Left ventricle myocardium superior (tissue), 1 donor: ENCODE data around the gene NRN1L. TPM values are rescaled to one million over a fixed set of nuclear protein-coding genes. Genes with fewer than 3 reads are reported as not detected.
A peak's percentile ranks its signal among the peaks of the same experiment; 100 is the strongest.
"Not testable (repeated sequence)": the region's sequence is repeated elsewhere in the genome, so short reads cannot be mapped to it uniquely, and the experiment has no call there.

Source experiments
- ATAC-seq: fragments of 200-7000 bp; cut with Tn5 transposase; one replicate; pipeline ENCODE4 v1.9.1; 2020; ENCODE audit warnings: mild to moderate bottlenecking, moderate library complexity
- DNase-seq: peaks from one replicate; pipeline ENCODE4 v3.0.0-alpha.2; 2020
- intact Hi-C: fragments of 100-400 bp; cut with micrococcal nuclease; formaldehyde crosslinking; loops from one replicate; pipeline ENCODE4 v1.11.0; 2022
- total RNA-seq: library from RNA; stranded (reverse); fragmentation: NEBNext Ultra II Directional; extraction: Animal tissue kit (Norgen Biotek cat#: 25700); gene quantifications from one replicate; pipeline ENCODE4 v1.2.1, GENCODE V29; 2021
- donor health status: DM: no; HTN: yes; CAD: no; lungs with severe emphysema.

NRN1L gene
- total RNA-seq, 1 donor from 2014 or later = not detected

GRCh38 chr16:67910158-67910557 lies 25.5 kb downstream of the NRN1L start:
- ATAC-seq (no peak), DNase-seq (no peak)
- intact Hi-C loops = no loop called here

GRCh38 chr16:67914758-67915495 lies 30.2 kb downstream of the NRN1L start:
- intact Hi-C loops = no loop called here
- ATAC-seq (no peak), DNase-seq (no peak)

- intact Hi-C loops, DNase-seq, ATAC-seq: not testable (repeated sequence)
Observed at GRCh38 chr16:67915496-67915769, 30.7 kb downstream of the NRN1L start.

GRCh38 chr16:67915831-67916723 lies 31.4 kb downstream of the NRN1L start:
- peak; percentile 27 for ATAC-seq
- intact Hi-C loops = no loop called here
- DNase-seq = peak; percentile 50

- intact Hi-C loops = no loop called here
- peak; percentile 74 for DNase-seq
Observed at GRCh38 chr16:67917140-67917851, 32.6 kb downstream of the NRN1L start.

GRCh38 chr16:67917852-67918236 lies 33.2 kb downstream of the NRN1L start:
- ATAC-seq = peak; percentile 29
- DNase-seq = no peak
- intact Hi-C loops = no loop called here

More at GRCh38 chr16:67917140-67917851, 32.6 kb downstream of the NRN1L start:
- peak; percentile 87 for ATAC-seq

- ATAC-seq (no peak), DNase-seq (no peak)
- intact Hi-C loops = no loop called here
Observed at GRCh38 chr16:67919622-67920221, 35.0 kb downstream of the NRN1L start.

GRCh38 chr16:67922221-67922620 lies 37.5 kb downstream of the NRN1L start:
- intact Hi-C loops = no loop called here
- DNase-seq (no peak), ATAC-seq (no peak)

GRCh38 chr16:67922740-67923139 lies 38.1 kb downstream of the NRN1L start:
- intact Hi-C loops = no loop called here
- ATAC-seq (no peak), DNase-seq (no peak)

- intact Hi-C loops = no loop called here
- ATAC-seq (peak; percentile 53), DNase-seq (peak; percentile 51)
Observed at GRCh38 chr16:67923414-67924116, 38.9 kb downstream of the NRN1L start.

GRCh38 chr16:67924140-67924906 lies 39.6 kb downstream of the NRN1L start:
- DNase-seq (no peak), ATAC-seq (no peak)
- intact Hi-C loops = no loop called here

- DNase-seq (peak; percentile 41), ATAC-seq (no peak)
- intact Hi-C loops = loop anchor here (5.0 kb wide), 1 partner anchor 109 kb away; no protein-coding TSS in a partner anchor
Observed at GRCh38 chr16:67926181-67926750, 41.6 kb downstream of the NRN1L start.

- DNase-seq = no peak
- intact Hi-C loops = loop anchor here (5.0 kb wide), 1 partner anchor 110 kb away; no protein-coding TSS in a partner anchor
Observed at GRCh38 chr16:67927131-67927941, 42.7 kb downstream of the NRN1L start.

GRCh38 chr16:67928147-67928546 lies 43.5 kb downstream of the NRN1L start:
- DNase-seq (no peak), ATAC-seq (no peak)
- intact Hi-C loops = loop anchor here (5.0 kb wide), 1 partner anchor 111 kb away; no protein-coding TSS in a partner anchor

More at GRCh38 chr16:67927131-67927941, 42.7 kb downstream of the NRN1L start:
- ATAC-seq = no peak

- peak; percentile 83 for DNase-seq
- intact Hi-C loops = loop anchor here (5.0 kb wide), 1 partner anchor 111 kb away; no protein-coding TSS in a partner anchor
- ATAC-seq = peak; percentile 68
Observed at GRCh38 chr16:67928561-67929364, 44.1 kb downstream of the NRN1L start.

- no peak for ATAC-seq
- intact Hi-C loops = no loop called here
- DNase-seq = no peak
Observed at GRCh38 chr16:67930191-67930590, 45.5 kb downstream of the NRN1L start.
